Testis (tissue), 3 donors: ENCODE measurements around the gene AAR2. TPM values are rescaled to one million over a fixed set of nuclear protein-coding genes. Genes with fewer than 3 reads are reported as not detected.

Experiments
- DNase-seq: peaks from one replicate; pipeline ENCODE4 v3.0.0-alpha.2; 2019
- H3K27ac ChIP-seq, 2 donors: fragments of 200-600 bp; sonication (generic); one replicate each; pipeline ENCODE4 v1.5.1; 2019
- H3K27me3 ChIP-seq: fragments of 200-600 bp; sonication (generic); one replicate; pipeline ENCODE4 v1.5.1; 2019
- H3K36me3 ChIP-seq: fragments of 200-600 bp; sonication (generic); one replicate; pipeline ENCODE4 v1.5.1; 2017; ENCODE audit warnings: low read depth; ENCODE audit errors: missing control alignments
- H3K4me1 ChIP-seq: fragments of 200-600 bp; sonication (generic); one replicate; pipeline ENCODE4 v1.5.1; 2019
- H3K4me3 ChIP-seq, 2 donors: fragments of 200-600 bp; sonication (generic); one replicate each; pipeline ENCODE4 v1.5.1; 2017 to 2019
- H3K9me3 ChIP-seq: fragments of 200-600 bp; sonication (generic); one replicate; pipeline ENCODE4 v1.5.1; 2017
- CTCF ChIP-seq, 3 experiments: fragments of 450-650 bp in 2 of 3; fragments of 200-600 bp in 1 of 3; sonication (generic) in 1 of 3; IDR thresholded peaks; one replicate each; pipeline ENCODE4 v1.5.1; 2016 to 2019; ENCODE audit warnings: antibody characterized with exemption in 3 of 3, mild to moderate bottlenecking in 2 of 3, moderate library complexity in 1 of 3
- POLR2A ChIP-seq: fragments of 450-650 bp; IDR thresholded peaks from one replicate; pipeline ENCODE4 v1.6.1; 2017; ENCODE audit warnings: antibody characterized with exemption, mild to moderate bottlenecking, moderate library complexity
- WGBS, 2 donors: methylation state at CpG; one replicate each; pipeline ENCODE4 v1.1.5; 2018; 5-methylcytosine and 5-hydroxymethylcytosine counted together
- intact Hi-C: fragments of 100-400 bp; cut with DNase I; formaldehyde crosslinking; loops from one replicate; pipeline ENCODE4 v1.15.1; 2023; ENCODE audit warnings: low total_unique reads
- polyA plus RNA-seq: library from polyadenylated mRNA; stranded (reverse); fragments of 350-450 nt; fragmentation: Illumina TruSeq; extraction: RNeasy Lipid Tissue Mini Kit (QIAGEN cat#74804); gene quantifications from one replicate; pipeline ENCODE4 v1.2.3, GENCODE V29; 2014; ENCODE audit warnings: low read depth, low replicate concordance; ENCODE audit not compliant: insufficient read depth
- total RNA-seq, 2 donors: library from RNA; depleted of rRNA; stranded (reverse); fragments of >200 nt; gene quantifications; one replicate each; pipeline ENCODE4 v1.2.3, GENCODE V29; 2016

The AAR2 gene
- total and polyA plus RNA-seq, 3 donors from 2014 or later = 38.7 to 47.0 (median 38.7) TPM

- H3K4me1 ChIP-seq = no peaks in the 10 kb centered on the region
- H3K4me3 ChIP-seq = no peak overlapping the region
- intact Hi-C loops = no loop called here
- DNase-seq = peak; percentile 19
- H3K9me3 ChIP-seq = no peaks in the 10 kb centered on the region
- WGBS, 2 donors = 70 to 72% methylated on average over 12 of the region's 12 CpGs
- no peaks in the 10 kb centered on the region for H3K27me3 ChIP-seq
- no peak overlapping the region for H3K27ac ChIP-seq
- TF ChIP-seq POLR2A (no peak), CTCF (IDR thresholded peaks at IDR 0.05) (no peak)
- no peaks in the 10 kb centered on the region for H3K36me3 ChIP-seq
Observed at GRCh38 chr20:36273414-36274180, 37.3 kb downstream of the AAR2 start.

- no peak for TF ChIP-seq POLR2A
- TF ChIP-seq CTCF (IDR thresholded peaks at IDR 0.05) = no peak
- Histone ChIP-seq H3K9me3 (no peaks in the 10 kb centered on the region), H3K27me3 (no peaks in the 10 kb centered on the region), H3K4me1 (no peaks in the 10 kb centered on the region), H3K27ac (no peak overlapping the region), H3K4me3 (no peak overlapping the region), H3K36me3 (no peaks in the 10 kb centered on the region)
- intact Hi-C loops = no loop called here
- 33 to 52% methylated on average over 19 to 20 of the region's 20 CpGs for WGBS, 2 donors
- no peak for DNase-seq
Observed at GRCh38 chr20:36274181-36274841, 38.0 kb downstream of the AAR2 start.

GRCh38 chr20:36275011-36275410 is 38.7 kb downstream of the AAR2 start:
- no peaks in the 10 kb centered on the region for H3K4me1 ChIP-seq
- no peaks in the 10 kb centered on the region for H3K27me3 ChIP-seq
- intact Hi-C loops = no loop called here
- TF ChIP-seq POLR2A (no peak), CTCF (IDR thresholded peaks at IDR 0.05) (no peak)
- no peaks in the 10 kb centered on the region for H3K9me3 ChIP-seq
- no peak overlapping the region for H3K27ac ChIP-seq
- WGBS, 2 donors = 74 to 77% methylated on average over 4 to 5 of the region's 5 CpGs
- no peak for DNase-seq
- H3K4me3 ChIP-seq = no peak overlapping the region
- no peaks in the 10 kb centered on the region for H3K36me3 ChIP-seq

GRCh38 chr20:36275441-36276189 is 39.3 kb downstream of the AAR2 start:
- Histone ChIP-seq H3K9me3 (no peaks in the 10 kb centered on the region), H3K27ac (no peak overlapping the region), H3K4me3 (no peak overlapping the region), H3K4me1 (no peaks in the 10 kb centered on the region), H3K27me3 (no peaks in the 10 kb centered on the region), H3K36me3 (no peaks in the 10 kb centered on the region)
- 63 to 81% methylated on average over 10 to 12 of the region's 12 CpGs for WGBS, 2 donors
- TF ChIP-seq POLR2A = no peak
- no peak for TF ChIP-seq CTCF (IDR thresholded peaks at IDR 0.05)
- intact Hi-C loops = no loop called here
- DNase-seq = no peak
